Neutrophil (primary cell): ENCODE measurements around the gene ASCL2.

Experiments
- H3K27ac ChIP-seq: fragments of 200-600 bp; sonication (generic); 2 replicates; pipeline ENCODE4 v1.5.1; 2016; ENCODE audit warnings: mild to moderate bottlenecking, moderate library complexity
- H3K27me3 ChIP-seq: fragments of 200-600 bp; sonication (generic); 2 replicates; pipeline ENCODE4 v1.6.0; 2016; ENCODE audit warnings: mild to moderate bottlenecking
- H3K36me3 ChIP-seq: fragments of 200-600 bp; sonication (generic); 2 replicates; pipeline ENCODE4 v1.5.1; 2017
- H3K4me1 ChIP-seq, 2 experiments: fragments of 200-600 bp in 1 of 2; sonication (generic) in 1 of 2; 1 replicate in 1 of 2; 2 replicates in 1 of 2; pipeline versions ENCODE4 v1.5.1 to v1.6.1; 2013 to 2016; ENCODE audit warnings: low read depth in 1 of 2, low read length in 1 of 2, mild to moderate bottlenecking in 1 of 2, moderate library complexity in 1 of 2; ENCODE audit not compliant: control insufficient read depth in 1 of 2, insufficient read depth in 1 of 2
- H3K4me3 ChIP-seq, 2 experiments: fragments of 200-600 bp in 1 of 2; sonication (generic) in 1 of 2; 1 replicate in 1 of 2; 2 replicates in 1 of 2; pipeline ENCODE4 v1.5.1; 2013 to 2016; ENCODE audit warnings: low read depth in 1 of 2, low read length in 1 of 2, mild to moderate bottlenecking in 1 of 2, moderate library complexity in 1 of 2
- H3K9me3 ChIP-seq: fragments of 200-600 bp; sonication (generic); 2 replicates; pipeline ENCODE4 v1.5.1; 2016
- CTCF ChIP-seq: fragments of 200-600 bp; sonication (generic); IDR thresholded peaks from 2 replicates; pipeline ENCODE4 v1.5.1; 2016; ENCODE audit warnings: antibody characterized with exemption

ASCL2 gene

GRCh38 chr11:2235588-2236326 lies 34.6 kb downstream of the ASCL2 start:
- TF ChIP-seq CTCF = no peak
- Histone ChIP-seq H3K36me3 (no peaks in the 10 kb centered on the region), H3K27me3 (peaks cover 22% of the 10 kb centered on the region), H3K4me1 (no peaks in the 10 kb centered on the region), H3K27ac (no peak overlapping the region), H3K4me3 (no peak overlapping the region), H3K9me3 (no peaks in the 10 kb centered on the region)

GRCh38 chr11:2234963-2235362 lies 35.4 kb downstream of the ASCL2 start:
- H3K9me3 ChIP-seq = no peaks in the 10 kb centered on the region
- peaks cover 20% of the 10 kb centered on the region for H3K27me3 ChIP-seq
- H3K27ac ChIP-seq = no peak overlapping the region
- no peaks in the 10 kb centered on the region for H3K4me1 ChIP-seq
- no peak for TF ChIP-seq CTCF
- H3K36me3 ChIP-seq = no peaks in the 10 kb centered on the region
- H3K4me3 ChIP-seq = no peak overlapping the region

GRCh38 chr11:2233693-2234455 lies 36.5 kb downstream of the ASCL2 start:
- no peak for TF ChIP-seq CTCF
- no peaks in the 10 kb centered on the region for H3K36me3 ChIP-seq
- peaks cover 29% of the 10 kb centered on the region for H3K27me3 ChIP-seq
- no peaks in the 10 kb centered on the region for H3K4me1 ChIP-seq
- no peak overlapping the region for H3K4me3 ChIP-seq
- H3K9me3 ChIP-seq = peaks cover 8% of the 10 kb centered on the region
- H3K27ac ChIP-seq = no peak overlapping the region

GRCh38 chr11:2229713-2230297 lies 40.6 kb downstream of the ASCL2 start:
- H3K9me3 ChIP-seq = peaks cover 9% of the 10 kb centered on the region
- no peak overlapping the region for H3K27ac ChIP-seq

GRCh38 chr11:2224254-2224653 lies 46.1 kb downstream of the ASCL2 start:
- Histone ChIP-seq H3K4me3 (no peak overlapping the region), H3K36me3 (no peaks in the 10 kb centered on the region), H3K27me3 (peaks cover 37% of the 10 kb centered on the region), H3K9me3 (peaks cover 4% of the 10 kb centered on the region), H3K4me1 (no peaks in the 10 kb centered on the region), H3K27ac (no peak overlapping the region)
- TF ChIP-seq CTCF = no peak

More at GRCh38 chr11:2229713-2230297, 40.6 kb downstream of the ASCL2 start:
- Histone ChIP-seq H3K4me3 (no peak overlapping the region), H3K36me3 (no peaks in the 10 kb centered on the region), H3K4me1 (no peaks in the 10 kb centered on the region), H3K27me3 (peaks cover 36% of the 10 kb centered on the region)
- TF ChIP-seq CTCF = no peak
